Measurements from ENCODE around the gene PMP22. TPM values are rescaled to one million over a fixed set of nuclear protein-coding genes. Genes with fewer than 3 reads are reported as not detected.

Gene PMP22
- total RNA-seq, 5 donors from 2014 or later (not counting 1 experiment from before 2014, with no cell fraction given): 0.20 to 0.76 (median 0.44) TPM; not detected in 2

- H3K36me3 ChIP-seq (ENCODE audit: control insufficient read depth in 2 of 2, extremely low read depth in 1 of 2, insufficient read depth in 1 of 2, low read length in 1 of 2): no peaks in the 10 kb centered on the region
- Mint-ChIP-seq H3K9me3 (peaks cover 4 to 12% (median 5%) of the 10 kb centered on the region in 3 donors), H3K4me3 (no peak overlapping the region), H3K36me3 (no peaks in the 10 kb centered on the region), H3K4me1 (no peaks in the 10 kb centered on the region), H3K27ac (no peak overlapping the region), H3K27me3 (peaks cover 19 to 32% of the 10 kb centered on the region in 2 donors)
- ATAC-seq (replicated peaks in 1 of 4) (no peak), DNase-seq (no peak)
- no peaks in the 10 kb centered on the region for H3K9me3 ChIP-seq
- WGBS (ENCODE audit: insufficient coverage): 57% methylated on average over 1 of the region's 3 CpGs
- ChIA-PET POLR2A (no interaction called here), CTCF (no interaction called here)
- H3K27me3 ChIP-seq (replicated peaks in 1 of 2; ENCODE audit: control insufficient read depth in 2 of 2, extremely low read depth in 1 of 2, insufficient read depth in 2 of 2, low read length in 1 of 2): peaks cover 9 to 19% of the 10 kb centered on the region in 2 experiments
- H3K4me1 ChIP-seq (ENCODE audit: control insufficient read depth in 1 of 2, extremely low read depth in 1 of 2, insufficient read depth in 2 of 2, low read length in 2 of 2): no peaks in the 10 kb centered on the region
- no peak overlapping the region for H3K27ac ChIP-seq (ENCODE audit: low read length)
- H3K4me3 ChIP-seq (ENCODE audit: control insufficient read depth in 1 of 2, extremely low read depth in 1 of 2, low read length in 1 of 2): no peak overlapping the region
Measured at GRCh38 chr17:15281909-15282308, 16.8 kb upstream of the PMP22 start.

- no peak for ATAC-seq (replicated peaks in 1 of 4)
- ChIA-PET CTCF (no interaction called here), POLR2A (no interaction called here)
- Histone ChIP-seq H3K36me3 (ENCODE audit: control insufficient read depth in 2 of 2, extremely low read depth in 1 of 2, insufficient read depth in 1 of 2, low read length in 1 of 2) (no peaks in the 10 kb centered on the region), H3K4me3 (ENCODE audit: control insufficient read depth in 1 of 2, extremely low read depth in 1 of 2, low read length in 1 of 2) (no peak overlapping the region), H3K27me3 (replicated peaks in 1 of 2; ENCODE audit: control insufficient read depth in 2 of 2, extremely low read depth in 1 of 2, insufficient read depth in 2 of 2, low read length in 1 of 2) (peaks cover 9 to 11% of the 10 kb centered on the region in 2 experiments), H3K4me1 (ENCODE audit: control insufficient read depth in 1 of 2, extremely low read depth in 1 of 2, insufficient read depth in 2 of 2, low read length in 2 of 2) (no peaks in the 10 kb centered on the region), H3K9me3 (no peaks in the 10 kb centered on the region), H3K27ac (ENCODE audit: low read length) (no peak overlapping the region)
- DNase-seq: no peak
- H3K27ac Mint-ChIP-seq: no peak overlapping the region
- WGBS (ENCODE audit: insufficient coverage): no CpG with 5 or more reads among the region's 2 CpGs
- H3K27me3 Mint-ChIP-seq: peaks cover 17 to 30% of the 10 kb centered on the region in 2 donors
- H3K36me3 Mint-ChIP-seq: no peaks in the 10 kb centered on the region
- H3K4me3 Mint-ChIP-seq: no peak overlapping the region
- no peaks in the 10 kb centered on the region for H3K4me1 Mint-ChIP-seq
- H3K9me3 Mint-ChIP-seq: peaks cover 7 to 14% (median 12%) of the 10 kb centered on the region in 3 donors
Measured at GRCh38 chr17:15278924-15279477, 13.9 kb upstream of the PMP22 start.

- Mint-ChIP-seq H3K4me3 (no peak overlapping the region), H3K27ac (no peak overlapping the region), H3K36me3 (no peaks in the 10 kb centered on the region), H3K4me1 (no peaks in the 10 kb centered on the region), H3K27me3 (peaks cover 13 to 23% of the 10 kb centered on the region in 2 donors), H3K9me3 (peaks cover 7 to 14% (median 7%) of the 10 kb centered on the region in 3 donors)
- H3K9me3 ChIP-seq: no peaks in the 10 kb centered on the region
- H3K27ac ChIP-seq (ENCODE audit: low read length): no peak overlapping the region
- ATAC-seq (replicated peaks in 1 of 4) (no peak), DNase-seq (no peak)
- no peak overlapping the region for H3K4me3 ChIP-seq (ENCODE audit: control insufficient read depth in 1 of 2, extremely low read depth in 1 of 2, low read length in 1 of 2)
- no peaks in the 10 kb centered on the region for H3K4me1 ChIP-seq (ENCODE audit: control insufficient read depth in 1 of 2, extremely low read depth in 1 of 2, insufficient read depth in 2 of 2, low read length in 2 of 2)
- 40% methylated on average over 1 of the region's 6 CpGs for WGBS (ENCODE audit: insufficient coverage)
- peaks cover 9 to 11% of the 10 kb centered on the region in 2 experiments for H3K27me3 ChIP-seq (replicated peaks in 1 of 2; ENCODE audit: control insufficient read depth in 2 of 2, extremely low read depth in 1 of 2, insufficient read depth in 2 of 2, low read length in 1 of 2)
- POLR2A ChIA-PET: no interaction called here
- CTCF ChIA-PET: no interaction called here
- no peaks in the 10 kb centered on the region for H3K36me3 ChIP-seq (ENCODE audit: control insufficient read depth in 2 of 2, extremely low read depth in 1 of 2, insufficient read depth in 1 of 2, low read length in 1 of 2)
Measured at GRCh38 chr17:15278380-15278779, 13.3 kb upstream of the PMP22 start.

- Histone ChIP-seq H3K9me3 (no peaks in the 10 kb centered on the region), H3K27ac (ENCODE audit: low read length) (no peak overlapping the region), H3K4me1 (ENCODE audit: control insufficient read depth in 1 of 2, extremely low read depth in 1 of 2, insufficient read depth in 2 of 2, low read length in 2 of 2) (no peaks in the 10 kb centered on the region), H3K27me3 (replicated peaks in 1 of 2; ENCODE audit: control insufficient read depth in 2 of 2, extremely low read depth in 1 of 2, insufficient read depth in 2 of 2, low read length in 1 of 2) (peaks cover 4 to 11% of the 10 kb centered on the region in 2 experiments), H3K4me3 (ENCODE audit: control insufficient read depth in 1 of 2, extremely low read depth in 1 of 2, low read length in 1 of 2) (no peak overlapping the region), H3K36me3 (ENCODE audit: control insufficient read depth in 2 of 2, extremely low read depth in 1 of 2, insufficient read depth in 1 of 2, low read length in 1 of 2) (no peaks in the 10 kb centered on the region)
- no peak for ATAC-seq (replicated peaks in 1 of 4)
- Mint-ChIP-seq H3K27ac (no peak overlapping the region), H3K4me1 (no peaks in the 10 kb centered on the region), H3K4me3 (no peak overlapping the region), H3K9me3 (peaks cover 0 to 12% (median 2%) of the 10 kb centered on the region in 3 donors), H3K36me3 (no peaks in the 10 kb centered on the region), H3K27me3 (peaks cover 11 to 15% of the 10 kb centered on the region in 2 donors)
- no peak for DNase-seq
- CTCF ChIA-PET: no interaction called here
- POLR2A ChIA-PET: no interaction called here
- 86% methylated on average over 1 of the region's 3 CpGs for WGBS (ENCODE audit: insufficient coverage)
Measured at GRCh38 chr17:15274017-15274416, 8.9 kb upstream of the PMP22 start.

GRCh38 chr17:15273141-15273793 lies 8.1 kb upstream of the PMP22 start:
- no peaks in the 10 kb centered on the region for H3K4me1 Mint-ChIP-seq
- H3K4me3 Mint-ChIP-seq: no peak overlapping the region
- Histone ChIP-seq H3K4me1 (ENCODE audit: control insufficient read depth in 1 of 2, extremely low read depth in 1 of 2, insufficient read depth in 2 of 2, low read length in 2 of 2) (no peaks in the 10 kb centered on the region), H3K27ac (ENCODE audit: low read length) (no peak overlapping the region), H3K9me3 (no peaks in the 10 kb centered on the region), H3K36me3 (ENCODE audit: control insufficient read depth in 2 of 2, extremely low read depth in 1 of 2, insufficient read depth in 1 of 2, low read length in 1 of 2) (no peaks in the 10 kb centered on the region), H3K27me3 (replicated peaks in 1 of 2; ENCODE audit: control insufficient read depth in 2 of 2, extremely low read depth in 1 of 2, insufficient read depth in 2 of 2, low read length in 1 of 2) (peaks cover 0 to 15% of the 10 kb centered on the region in 2 experiments), H3K4me3 (ENCODE audit: control insufficient read depth in 1 of 2, extremely low read depth in 1 of 2, low read length in 1 of 2) (no peak overlapping the region)
- no peak for DNase-seq
- peaks cover 0 to 12% (median 2%) of the 10 kb centered on the region in 3 donors for H3K9me3 Mint-ChIP-seq
- H3K27ac Mint-ChIP-seq: no peak overlapping the region
- CTCF ChIA-PET: no interaction called here
- POLR2A ChIA-PET: no interaction called here
- no peak for ATAC-seq (replicated peaks in 1 of 4)
- H3K27me3 Mint-ChIP-seq: peaks cover 6 to 11% of the 10 kb centered on the region in 2 donors
- WGBS (ENCODE audit: insufficient coverage): no CpG with 5 or more reads among the region's 5 CpGs
- no peaks in the 10 kb centered on the region for H3K36me3 Mint-ChIP-seq

GRCh38 chr17:15271741-15272140 lies 6.6 kb upstream of the PMP22 start:
- Histone ChIP-seq H3K4me1 (ENCODE audit: control insufficient read depth in 1 of 2, extremely low read depth in 1 of 2, insufficient read depth in 2 of 2, low read length in 2 of 2) (no peaks in the 10 kb centered on the region), H3K36me3 (ENCODE audit: control insufficient read depth in 2 of 2, extremely low read depth in 1 of 2, insufficient read depth in 1 of 2, low read length in 1 of 2) (no peaks in the 10 kb centered on the region), H3K27ac (ENCODE audit: low read length) (no peak overlapping the region), H3K9me3 (no peaks in the 10 kb centered on the region), H3K4me3 (ENCODE audit: control insufficient read depth in 1 of 2, extremely low read depth in 1 of 2, low read length in 1 of 2) (no peak overlapping the region), H3K27me3 (replicated peaks in 1 of 2; ENCODE audit: control insufficient read depth in 2 of 2, extremely low read depth in 1 of 2, insufficient read depth in 2 of 2, low read length in 1 of 2) (peaks cover 0 to 12% of the 10 kb centered on the region in 2 experiments)
- Mint-ChIP-seq H3K27me3 (peaks cover 15 to 24% of the 10 kb centered on the region in 2 donors), H3K4me3 (no peak overlapping the region), H3K4me1 (no peaks in the 10 kb centered on the region), H3K9me3 (peaks cover 0 to 12% (median 2%) of the 10 kb centered on the region in 3 donors), H3K36me3 (no peaks in the 10 kb centered on the region), H3K27ac (no peak overlapping the region)
- DNase-seq: no peak
- 91% methylated on average over 6 of the region's 6 CpGs for WGBS (ENCODE audit: insufficient coverage)
- ATAC-seq (replicated peaks in 1 of 4): no peak
- ChIA-PET POLR2A (no interaction called here), CTCF (no interaction called here)

All from T-cell (primary cell).